ENCODE results near the gene TCHHL1.

TCHHL1 gene

GRCh38 chr1:152110365-152110859, 21.5 kb upstream of the TCHHL1 start:
- H3K36me3 ChIP-seq (replicated peaks; ENCODE audit: low read depth, low read length): no peaks in the 10 kb centered on the region
- no peak overlapping the region for H2AFZ ChIP-seq (ENCODE audit: low read depth, low read length)
- no peaks in the 10 kb centered on the region for H3K79me2 ChIP-seq (ENCODE audit: low read length)
- H3K9me3 ChIP-seq (ENCODE audit: insufficient read depth, low read length): peaks cover 18% of the 10 kb centered on the region; the same call in 1 of the 2 replicates
- no peak overlapping the region for H3K27ac ChIP-seq (ENCODE audit: low read length)
- no peaks in the 10 kb centered on the region for H3K4me1 ChIP-seq (ENCODE audit: low read length)
- no peaks in the 10 kb centered on the region for H4K20me1 ChIP-seq (ENCODE audit: insufficient read depth, low read length)
- H3K9ac ChIP-seq (ENCODE audit: low read length): no peak overlapping the region
- H3K4me2 ChIP-seq (ENCODE audit: low read length): no peak overlapping the region
- peaks cover 26% of the 10 kb centered on the region for H3K27me3 ChIP-seq (ENCODE audit: low read depth, low read length)
- H3K4me3 ChIP-seq (ENCODE audit: low read length): no peak overlapping the region
- TF ChIP-seq CTCF (IDR thresholded peaks at IDR 0.05; ENCODE audit: low read depth, low read length) (no peak), EZH2phosphoT487 (IDR thresholded peaks at IDR 0.05; ENCODE audit: low read depth) (no peak)

- no peak overlapping the region for H2AFZ ChIP-seq (ENCODE audit: low read depth, low read length)
- H3K9ac ChIP-seq (ENCODE audit: low read length): no peak overlapping the region
- no peaks in the 10 kb centered on the region for H3K79me2 ChIP-seq (ENCODE audit: low read length)
- peaks cover 21% of the 10 kb centered on the region for H3K27me3 ChIP-seq (ENCODE audit: low read depth, low read length)
- no peak overlapping the region for H3K4me2 ChIP-seq (ENCODE audit: low read length)
- H3K4me3 ChIP-seq (ENCODE audit: low read length): no peak overlapping the region
- no peaks in the 10 kb centered on the region for H4K20me1 ChIP-seq (ENCODE audit: insufficient read depth, low read length)
- no peak overlapping the region for H3K27ac ChIP-seq (ENCODE audit: low read length)
- no peaks in the 10 kb centered on the region for H3K4me1 ChIP-seq (ENCODE audit: low read length)
- peaks cover 18% of the 10 kb centered on the region; the same call in 1 of the 2 replicates for H3K9me3 ChIP-seq (ENCODE audit: insufficient read depth, low read length)
- TF ChIP-seq CTCF (IDR thresholded peaks at IDR 0.05; ENCODE audit: low read depth, low read length) (no peak), EZH2phosphoT487 (IDR thresholded peaks at IDR 0.05; ENCODE audit: low read depth) (no peak)
- H3K36me3 ChIP-seq (replicated peaks; ENCODE audit: low read depth, low read length): no peaks in the 10 kb centered on the region
These were observed 21.1 kb upstream of the TCHHL1 start for GRCh38 chr1:152109998-152110294.

GRCh38 chr1:152109231-152109997, 20.6 kb upstream of the TCHHL1 start:
- Histone ChIP-seq H3K36me3 (replicated peaks; ENCODE audit: low read depth, low read length) (no peaks in the 10 kb centered on the region), H4K20me1 (ENCODE audit: insufficient read depth, low read length) (no peaks in the 10 kb centered on the region), H3K4me1 (ENCODE audit: low read length) (no peaks in the 10 kb centered on the region), H3K27me3 (ENCODE audit: low read depth, low read length) (peaks cover 16% of the 10 kb centered on the region), H3K4me3 (ENCODE audit: low read length) (no peak overlapping the region), H3K9me3 (ENCODE audit: insufficient read depth, low read length) (peaks cover 18% of the 10 kb centered on the region; the same call in 1 of the 2 replicates), H2AFZ (ENCODE audit: low read depth, low read length) (no peak overlapping the region), H3K9ac (ENCODE audit: low read length) (no peak overlapping the region), H3K27ac (ENCODE audit: low read length) (no peak overlapping the region), H3K4me2 (ENCODE audit: low read length) (no peak overlapping the region), H3K79me2 (ENCODE audit: low read length) (no peaks in the 10 kb centered on the region)
- TF ChIP-seq EZH2phosphoT487 (IDR thresholded peaks at IDR 0.05; ENCODE audit: low read depth) (no peak), CTCF (IDR thresholded peaks at IDR 0.05; ENCODE audit: low read depth, low read length) (no peak)

- TF ChIP-seq CTCF (IDR thresholded peaks at IDR 0.05; ENCODE audit: low read depth, low read length): no peak
- TF ChIP-seq EZH2phosphoT487 (IDR thresholded peaks at IDR 0.05; ENCODE audit: low read depth): no peak
- peaks cover 18% of the 10 kb centered on the region; the same call in 1 of the 2 replicates for H3K9me3 ChIP-seq (ENCODE audit: insufficient read depth, low read length)
- H3K4me2 ChIP-seq (ENCODE audit: low read length): no peak overlapping the region
These were observed 20.0 kb upstream of the TCHHL1 start for GRCh38 chr1:152108882-152109222.

More at GRCh38 chr1:152108882-152109222, 20.0 kb upstream of the TCHHL1 start:
- Histone ChIP-seq H3K27ac (ENCODE audit: low read length) (no peak overlapping the region), H3K9ac (ENCODE audit: low read length) (no peak overlapping the region), H3K36me3 (replicated peaks; ENCODE audit: low read depth, low read length) (no peaks in the 10 kb centered on the region), H3K4me3 (ENCODE audit: low read length) (no peak overlapping the region), H3K79me2 (ENCODE audit: low read length) (no peaks in the 10 kb centered on the region), H2AFZ (ENCODE audit: low read depth, low read length) (no peak overlapping the region), H3K4me1 (ENCODE audit: low read length) (no peaks in the 10 kb centered on the region), H3K27me3 (ENCODE audit: low read depth, low read length) (peaks cover 12% of the 10 kb centered on the region), H4K20me1 (ENCODE audit: insufficient read depth, low read length) (no peaks in the 10 kb centered on the region)
